HepG2 (cell line): ENCODE results near the gene RREB1. TPM values are rescaled to one million over a fixed set of nuclear protein-coding genes. Genes with fewer than 3 reads are reported as not detected.

Experiments
- ATAC-seq: fragments of 200-7000 bp; cut with Tn5 transposase; 3 replicates; pipeline ENCODE4 v1.9.1; 2020; ENCODE audit warnings: mild to moderate bottlenecking, moderate library complexity
- BruUV-seq: library from RNA; stranded (reverse); fragments of 400-500 nt; replicated peaks from 2 replicates; lab custom pipeline; 2021; lab: Mats Ljungman, UMichigan
- CTCF ChIA-PET: fragments of 300-600 bp; formaldehyde crosslinking; extraction: SDS; loops from one replicate; lab custom pipeline; 2021; ENCODE audit warnings: low total read pairs, inconsistent platforms, low intra/inter-chr PET ratio; lab: Yijun Ruan, JAX
- POLR2A ChIA-PET: fragments of 350-600 bp; sonication (Branson Sonifier 250); formaldehyde crosslinking; loops from one replicate; lab custom pipeline; 2020; ENCODE audit warnings: antibody characterized with exemption, inconsistent platforms; lab: Yijun Ruan, JAX
- DNase-seq: peaks from one replicate; pipeline ENCODE4 v3.0.0-alpha.2; 2015; ENCODE audit warnings: low spot score
- FAIRE-seq: peaks from 3 replicates; lab custom pipeline; 2011; peaks lifted over from hg19 to GRCh38; lab: Jason Lieb, UNC
- H2AFZ ChIP-seq: one replicate; pipeline ENCODE4 v1.6.1; 2011; ENCODE audit warnings: low read length, inconsistent platforms
- H3K27ac ChIP-seq: fragments of 300-600 bp; 3 replicates; pipeline ENCODE4 v1.8.0; 2011; ENCODE audit warnings: mixed run types, mild to moderate bottlenecking, mixed read lengths, low read length, inconsistent platforms; ENCODE audit not compliant: insufficient read depth; ENCODE audit errors: extremely low read length
- H3K27me3 ChIP-seq, 2 experiments: fragments of 200-600 bp in 1 of 2; 2 replicates in 1 of 2; 3 replicates in 1 of 2; pipeline versions ENCODE4 v1.6.0 to v1.8.0; 2011; ENCODE audit warnings: low read length in 2 of 2, mild to moderate bottlenecking in 2 of 2, moderate library complexity in 2 of 2, inconsistent platforms in 1 of 2; ENCODE audit not compliant: insufficient read depth in 2 of 2, control insufficient read depth in 1 of 2
- H3K36me3 ChIP-seq, 2 experiments: fragments of 200-600 bp in 1 of 2; replicated peaks in 1 of 2; 2 replicates in 1 of 2; 3 replicates in 1 of 2; pipeline versions ENCODE4 v1.5.1 to v1.8.0; 2011; ENCODE audit warnings: low read length in 2 of 2, inconsistent platforms in 1 of 2; ENCODE audit not compliant: insufficient read depth in 2 of 2, control insufficient read depth in 1 of 2
- H3K4me1 ChIP-seq: 2 replicates; pipeline ENCODE4 v1.5.1; 2012; ENCODE audit warnings: low read length, inconsistent platforms; ENCODE audit not compliant: insufficient read depth
- H3K4me2 ChIP-seq: 2 replicates; pipeline ENCODE4 v1.6.0; 2011; ENCODE audit warnings: low read depth, low read length, inconsistent platforms
- H3K4me3 ChIP-seq, 3 experiments: fragments of 200-600 bp in 1 of 3; sonication (generic), shearing (Covaris generic) in 1 of 3; replicated peaks in 1 of 3; 2 replicates each; pipeline ENCODE4 v1.5.1; 2011 to 2016; ENCODE audit warnings: low read length in 3 of 3, inconsistent platforms in 2 of 3, low read depth in 2 of 3, mild to moderate bottlenecking in 2 of 3, control low read depth in 1 of 3, mixed read lengths in 1 of 3; ENCODE audit not compliant: insufficient read depth in 1 of 3
- H3K79me2 ChIP-seq: one replicate; pipeline ENCODE4 v1.6.1; 2011; ENCODE audit warnings: low read length, inconsistent platforms; ENCODE audit not compliant: insufficient read depth
- H3K9ac ChIP-seq: 2 replicates; pipeline ENCODE4 v1.6.0; 2011; ENCODE audit warnings: mild to moderate bottlenecking, low read depth, low read length, inconsistent platforms; ENCODE audit not compliant: insufficient read depth
- H3K9me3 ChIP-seq: 2 replicates; pipeline ENCODE4 v1.5.1; 2012; ENCODE audit warnings: mild to moderate bottlenecking, low read length
- H4K20me1 ChIP-seq: 2 replicates; pipeline ENCODE4 v1.6.0; 2011; ENCODE audit warnings: inconsistent platforms, mild to moderate bottlenecking, low read length, moderate library complexity; ENCODE audit not compliant: insufficient read depth
- ELF3 ChIP-seq: IDR thresholded peaks from 2 replicates; pipeline ENCODE4 v1.6.1; 2016; ENCODE audit warnings: missing genetic modification reagents, missing compliant biosample characterization
- HNRNPK ChIP-seq: fragments of 200-400 bp; formaldehyde crosslinking; IDR thresholded peaks from 2 replicates; pipeline ENCODE4 v1.6.1; 2018; ENCODE audit warnings: low read length, low read depth, moderate library complexity, mild to moderate bottlenecking; ENCODE audit not compliant: poor library complexity, severe bottlenecking
- JDP2 ChIP-seq: sonication (generic); formaldehyde crosslinking; IDR thresholded peaks from 2 replicates; pipeline ENCODE4 v1.8.1; 2022; ENCODE audit warnings: missing genetic modification reagents, borderline replicate concordance
- KDM6A ChIP-seq: IDR thresholded peaks from 2 replicates; pipeline ENCODE4 v1.6.1; 2016; ENCODE audit warnings: low read depth
- RBFOX2 ChIP-seq: fragments of 200-400 bp; formaldehyde crosslinking; IDR thresholded peaks from 2 replicates; pipeline ENCODE4 v1.6.1; 2017; ENCODE audit warnings: low read depth, mild to moderate bottlenecking, low read length
- RXRA ChIP-seq: sonication (generic); formaldehyde crosslinking; IDR thresholded peaks from 2 replicates; pipeline ENCODE4 v1.5.1; 2020; ENCODE audit warnings: missing genetic modification reagents
- SIN3A ChIP-seq: IDR thresholded peaks from 2 replicates; pipeline ENCODE4 v1.6.1; 2011; ENCODE audit warnings: low read depth, mild to moderate bottlenecking, control low read depth, low read length, borderline replicate concordance
- SMYD3 ChIP-seq: sonication (generic); formaldehyde crosslinking; IDR thresholded peaks from 2 replicates; pipeline ENCODE4 v1.8.1; 2023; ENCODE audit warnings: mild to moderate bottlenecking, missing genetic modification reagents
- SNRNP70 ChIP-seq: fragments of 200-400 bp; formaldehyde crosslinking; IDR thresholded peaks from 2 replicates; pipeline ENCODE4 v1.6.1; 2017; ENCODE audit warnings: mild to moderate bottlenecking, low read depth, low read length, moderate library complexity
- TMF1 ChIP-seq: sonication (generic); formaldehyde crosslinking; IDR thresholded peaks from 2 replicates; pipeline ENCODE4 v1.8.1; 2022; ENCODE audit warnings: low read depth, missing genetic modification reagents
- ZFYVE20 ChIP-seq: sonication (generic); formaldehyde crosslinking; IDR thresholded peaks from 2 replicates; pipeline ENCODE4 v1.8.0; 2023; ENCODE audit warnings: low read depth, mild to moderate bottlenecking, moderate library complexity, missing genetic modification reagents, borderline replicate concordance
- ZNF263 ChIP-seq: sonication (generic); formaldehyde crosslinking; IDR thresholded peaks from 2 replicates; pipeline ENCODE4 v1.4.0; 2020; ENCODE audit warnings: missing genetic modification reagents
- ZNF333 ChIP-seq: sonication (generic); formaldehyde crosslinking; IDR thresholded peaks from 2 replicates; pipeline ENCODE4 v1.4.0; 2020; ENCODE audit warnings: mild to moderate bottlenecking, missing genetic modification reagents, borderline replicate concordance
- WGBS: methylation state at CpG from one replicate; pipeline ENCODE4 v1.1.6; 2017; ENCODE audit warnings: low lambda C conversion rate; 5-methylcytosine and 5-hydroxymethylcytosine counted together
- in situ Hi-C: cut with HindIII; loops from 2 replicates; pipeline ENCODE4 v1.10.0; 2017; ENCODE audit warnings: low pct_unique_long_range_greater_than_20kb; ENCODE audit not compliant: extremely low pct_ligation_motif_present
- intact Hi-C: fragments of 100-400 bp; cut with micrococcal nuclease; formaldehyde crosslinking; loops from one replicate; pipeline ENCODE4 v1.10.0; 2022; ENCODE audit not compliant: unreplicated experiment
- polyA plus RNA-seq, 8 experiments: library from polyadenylated mRNA; depleted of rRNA in 3 of 8; stranded (reverse) in 7 of 8; unstranded in 1 of 8; fragments of >200 nt; fragmentation: Illumina TruSeq in 4 of 8; extraction: Trizol in 4 of 8; gene quantifications; 2 replicates each; pipeline versions ENCODE4 v1.2.1 to v1.2.3, GENCODE V29; 2011 to 2016; ENCODE audit warnings: low read depth in 4 of 8, missing spikeins in 1 of 8, mixed read lengths in 1 of 8; ENCODE audit not compliant: insufficient read depth in 1 of 8
- total RNA-seq, 5 experiments: library from RNA; depleted of rRNA; stranded (reverse); fragments of >200 nt; fragmentation: Illumina TruSeq; extraction: Trizol; gene quantifications; 2 replicates each; pipeline ENCODE4 v1.2.3, GENCODE V29; 2016; ENCODE audit warnings: low read depth in 1 of 5
- TF ChIP-seq, protein P1 (sequence below): IDR thresholded peaks from 2 replicates; pipeline ENCODE4 v1.6.1; 2016; ENCODE audit warnings: mild to moderate bottlenecking, missing biosample characterization, missing genetic modification reagents

RREB1 gene
- total and polyA plus RNA-seq, 2 of the 13 experiments (the other 11 are each of a cell fraction or from before 2014, with no cell fraction given), result 6.1 to 23.2 TPM

- DNase-seq (no peak), FAIRE-seq (no peak), ATAC-seq (no peak)
- H4K20me1 ChIP-seq, result no peaks in the 10 kb centered on the region; the same call in 1 of the 2 replicates
- peaks cover 5% of the 10 kb centered on the region for H3K79me2 ChIP-seq
- H2AFZ ChIP-seq, result no peak overlapping the region
- in situ Hi-C loops (no loop called here), intact Hi-C loops (no loop called here)
- BruUV-seq, result no TSS peak
- no peak overlapping the region for H3K27ac ChIP-seq
- no peaks in the 10 kb centered on the region for H3K9me3 ChIP-seq
- H3K36me3 ChIP-seq, result peaks cover 35 to 86% of the 10 kb centered on the region in 2 experiments
- ChIA-PET POLR2A (interaction anchor here (0.9 kb wide), 1 partner anchor 17 kb away, joined by 4 read pairs; the partner anchor contains the start of gene SSR1), CTCF (no interaction called here)
- no peak overlapping the region for H3K4me2 ChIP-seq
- H3K27me3 ChIP-seq, result no peaks in the 10 kb centered on the region
- H3K4me3 ChIP-seq, result no peak overlapping the region
- H3K9ac ChIP-seq, result no peak overlapping the region
- WGBS, result 95% methylated on average over 2 of the region's 2 CpGs
- peak; percentile 91 for TF ChIP-seq HNRNPK
- no peak for TF ChIP-seq TMF1 (CRISPR knock-in tag)
- TF ChIP-seq JDP2 (CRISPR knock-in tag), result no peak
- TF ChIP-seq ZNF263, result peak; percentile 36; the same call in 1 of the 2 replicates
- no peak for TF ChIP-seq RBFOX2
- no peak for TF ChIP-seq ZFYVE20 (CRISPR knock-in tag)
- TF ChIP-seq ELF3 (CRISPR knock-in tag), result no peak
- TF ChIP-seq SMYD3, result no peak
- H3K4me1 ChIP-seq, result no peaks in the 10 kb centered on the region
Measured at GRCh38 chr6:7296602-7297001, 188.8 kb downstream of the RREB1 start.

DNA sequence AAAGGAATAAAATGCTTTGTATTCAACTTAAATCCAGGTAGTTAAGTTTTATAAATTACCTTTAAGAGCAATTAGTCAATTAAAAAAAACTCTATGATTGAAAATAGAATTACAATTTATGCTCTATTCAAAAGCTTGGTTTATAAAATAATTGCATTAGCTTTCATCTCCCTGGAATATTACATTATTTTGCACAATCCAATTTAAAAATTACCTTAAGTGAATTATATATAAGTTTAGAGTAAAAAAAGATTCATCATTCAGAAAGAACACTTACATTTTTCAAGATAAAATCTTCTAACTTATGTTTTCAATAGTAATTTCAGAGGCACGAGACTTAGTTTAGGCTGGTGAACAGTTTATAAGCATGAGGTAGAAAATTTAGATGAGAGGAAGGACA, 190.4 kb downstream of the RREB1 start:
- H3K4me2 ChIP-seq, result no peak overlapping the region
- no peaks in the 10 kb centered on the region for H3K9me3 ChIP-seq
- H3K27ac ChIP-seq, result no peak overlapping the region
- H2AFZ ChIP-seq, result no peak overlapping the region
- in situ Hi-C loops (no loop called here), intact Hi-C loops (no loop called here)
- H3K4me1 ChIP-seq, result no peaks in the 10 kb centered on the region
- no peaks in the 10 kb centered on the region; the same call in 1 of the 2 replicates for H4K20me1 ChIP-seq
- POLR2A ChIA-PET, result interaction anchor here (1.7 kb wide), 1 partner anchor 18 kb away, joined by 4 read pairs; no protein-coding TSS in a partner anchor
- BruUV-seq, result no TSS peak
- CTCF ChIA-PET, result no interaction called here
- ATAC-seq, result no peak
- no peaks in the 10 kb centered on the region for H3K27me3 ChIP-seq
- 95% methylated on average over 1 of the region's 1 CpG for WGBS
- no peak overlapping the region for H3K4me3 ChIP-seq
- peaks cover 27 to 87% of the 10 kb centered on the region in 2 experiments for H3K36me3 ChIP-seq
- H3K79me2 ChIP-seq, result peaks cover 6% of the 10 kb centered on the region
- TF ChIP-seq ZNF333 (CRISPR knock-in tag), result no peak
- TF ChIP-seq RXRA (CRISPR knock-in tag), result no peak
- no peak for TF ChIP-seq SIN3A
- TF ChIP-seq KDM6A, result no peak
- TF ChIP-seq, protein P1, sequence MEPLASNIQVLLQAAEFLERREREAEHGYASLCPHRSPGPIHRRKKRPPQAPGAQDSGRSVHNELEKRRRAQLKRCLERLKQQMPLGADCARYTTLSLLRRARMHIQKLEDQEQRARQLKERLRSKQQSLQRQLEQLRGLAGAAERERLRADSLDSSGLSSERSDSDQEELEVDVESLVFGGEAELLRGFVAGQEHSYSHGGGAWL (CRISPR knock-in tag), result no peak
- no peak for TF ChIP-seq SNRNP70
- no peak for TF ChIP-seq ZNF263
- DNase-seq, result no peak
- no peak overlapping the region for H3K9ac ChIP-seq
- no peak for FAIRE-seq
